MCF 10A (cell line): Measurements from ENCODE around the gene F7. TPM values are rescaled to one million over a fixed set of nuclear protein-coding genes. Genes with fewer than 3 reads are reported as not detected.

Source experiments
- BruUV-seq: library from RNA; stranded (reverse); fragments of 400-500 nt; replicated peaks from 2 replicates; lab custom pipeline; 2021; lab: Mats Ljungman, UMichigan
- CTCF ChIA-PET: fragments of 300-600 bp; sonication (Branson Sonifier 250); formaldehyde crosslinking; extraction: SDS; loops from one replicate; lab custom pipeline; 2021; ENCODE audit warnings: antibody characterized with exemption, inconsistent platforms; lab: Yijun Ruan, JAX
- POLR2A ChIA-PET: fragments of 300-600, 350-650 bp; sonication (Branson Sonifier 250); formaldehyde crosslinking; extraction: SDS; loops from one replicate; lab custom pipeline; 2020; ENCODE audit warnings: antibody characterized with exemption, inconsistent platforms; lab: Yijun Ruan, JAX
- DNase-seq: peaks from one replicate; pipeline ENCODE4 v3.0.0-alpha.2; 2018; ENCODE audit not compliant: unreplicated experiment
- H3K27ac Mint-ChIP-seq: one replicate; pipeline ENCODE4 v1.8.0; 2022; ENCODE audit warnings: mild to moderate bottlenecking, low read depth, mixed read lengths; ENCODE audit not compliant: unreplicated experiment
- H3K27me3 Mint-ChIP-seq: one replicate; pipeline ENCODE4 v1.8.0; 2022; ENCODE audit warnings: mixed read lengths; ENCODE audit not compliant: insufficient read depth, unreplicated experiment
- H3K36me3 Mint-ChIP-seq: one replicate; pipeline ENCODE4 v1.8.0; 2022; ENCODE audit warnings: mild to moderate bottlenecking, moderate library complexity, mixed read lengths; ENCODE audit not compliant: insufficient read depth, unreplicated experiment
- H3K4me1 Mint-ChIP-seq: one replicate; pipeline ENCODE4 v1.8.0; 2022; ENCODE audit warnings: mixed read lengths; ENCODE audit not compliant: insufficient read depth, unreplicated experiment
- H3K4me3 Mint-ChIP-seq: one replicate; pipeline ENCODE4 v1.8.0; 2022; ENCODE audit warnings: mild to moderate bottlenecking, moderate library complexity, mixed read lengths; ENCODE audit not compliant: unreplicated experiment
- H3K9me3 Mint-ChIP-seq: one replicate; pipeline ENCODE4 v1.8.0; 2022; ENCODE audit warnings: mixed read lengths; ENCODE audit not compliant: unreplicated experiment
- CTCF ChIP-seq: fragments of 200-600 bp; IDR thresholded peaks from one replicate; pipeline ENCODE4 v1.8.0; 2022; ENCODE audit warnings: antibody characterized with exemption, mild to moderate bottlenecking; ENCODE audit not compliant: unreplicated experiment
- intact Hi-C: fragments of 100-400 bp; cut with micrococcal nuclease; formaldehyde crosslinking; loops from 2 replicates; pipeline ENCODE4 v1.14.1; 2022
- total RNA-seq: library from RNA; stranded (reverse); gene quantifications from 2 replicates; pipeline ENCODE4 v1.2.3, GENCODE V29; 2022

The F7 gene
- total RNA-seq, 1 experiment from 2014 or later = not detected

- peaks cover 20% of the 10 kb centered on the region for H3K27me3 Mint-ChIP-seq
- no peaks in the 10 kb centered on the region for H3K36me3 Mint-ChIP-seq
- no peak overlapping the region for H3K27ac Mint-ChIP-seq
- BruUV-seq = no TSS peak
- no peaks in the 10 kb centered on the region for H3K4me1 Mint-ChIP-seq
- TF ChIP-seq CTCF = no peak
- H3K9me3 Mint-ChIP-seq = no peaks in the 10 kb centered on the region
- H3K4me3 Mint-ChIP-seq = no peak overlapping the region
- no peak for DNase-seq
- intact Hi-C loops = no loop called here
- CTCF ChIA-PET = no interaction called here
- POLR2A ChIA-PET = interaction anchor here (1.1 kb wide), 1 partner anchor 35 kb away, joined by 3 read pairs; no protein-coding TSS in a partner anchor
Observed at GRCh38 chr13:113096052-113096744, 9.4 kb upstream of the F7 start.

GRCh38 chr13:113096745-113097305 is 8.8 kb upstream of the F7 start:
- BruUV-seq = no TSS peak
- Mint-ChIP-seq H3K27ac (no peak overlapping the region), H3K4me1 (no peaks in the 10 kb centered on the region), H3K27me3 (peaks cover 17% of the 10 kb centered on the region), H3K4me3 (no peak overlapping the region), H3K36me3 (no peaks in the 10 kb centered on the region), H3K9me3 (no peaks in the 10 kb centered on the region)
- DNase-seq = no peak
- POLR2A ChIA-PET = interaction anchor here (1.1 kb wide), 1 partner anchor 35 kb away, joined by 3 read pairs; no protein-coding TSS in a partner anchor
- intact Hi-C loops = no loop called here
- no peak for TF ChIP-seq CTCF
- CTCF ChIA-PET = no interaction called here

- DNase-seq = no peak
- intact Hi-C loops = no loop called here
- ChIA-PET CTCF (no interaction called here), POLR2A (no interaction called here)
- Mint-ChIP-seq H3K27ac (no peak overlapping the region), H3K36me3 (no peaks in the 10 kb centered on the region), H3K27me3 (peaks cover 17% of the 10 kb centered on the region), H3K4me1 (no peaks in the 10 kb centered on the region), H3K9me3 (no peaks in the 10 kb centered on the region), H3K4me3 (no peak overlapping the region)
- no TSS peak for BruUV-seq
- no peak for TF ChIP-seq CTCF
Observed at GRCh38 chr13:113097651-113098050, 7.9 kb upstream of the F7 start.

GRCh38 chr13:113098162-113098732 is 7.3 kb upstream of the F7 start:
- no peaks in the 10 kb centered on the region for H3K36me3 Mint-ChIP-seq
- peaks cover 17% of the 10 kb centered on the region for H3K27me3 Mint-ChIP-seq
- BruUV-seq = no TSS peak
- no peak overlapping the region for H3K4me3 Mint-ChIP-seq
- TF ChIP-seq CTCF = no peak
- no peaks in the 10 kb centered on the region for H3K4me1 Mint-ChIP-seq
- no peak for DNase-seq
- CTCF ChIA-PET = no interaction called here
- intact Hi-C loops = no loop called here
- no peaks in the 10 kb centered on the region for H3K9me3 Mint-ChIP-seq
- POLR2A ChIA-PET = no interaction called here
- no peak overlapping the region for H3K27ac Mint-ChIP-seq
